Activated CD4-positive, alpha-beta T cell treated with anti-CD3 and anti-CD28 coated beads, Interleukin-2, amount 10 ng/mL, durations not matched to agents 24 days and 14 days (primary cell): ENCODE measurements around the gene CEPT1. TPM values are rescaled to one million over a fixed set of nuclear protein-coding genes. Genes with fewer than 3 reads are reported as not detected.
"Not testable (repeated sequence)": the region's sequence is repeated elsewhere in the genome, so short reads cannot be mapped to it uniquely, and the experiment has no call there.

Experiments
- DNase-seq: peaks from one replicate; pipeline ENCODE4 v3.0.0; 2022
- H3K27ac Mint-ChIP-seq: one replicate; pipeline ENCODE4 v1.8.0; 2022; ENCODE audit warnings: mild to moderate bottlenecking, mixed read lengths
- H3K27me3 Mint-ChIP-seq: one replicate; pipeline ENCODE4 v1.8.0; 2022; ENCODE audit warnings: mixed read lengths
- H3K36me3 Mint-ChIP-seq: one replicate; pipeline ENCODE4 v1.8.0; 2022; ENCODE audit warnings: low read depth, mild to moderate bottlenecking, mixed read lengths
- H3K4me1 Mint-ChIP-seq: one replicate; pipeline ENCODE4 v1.8.0; 2021; ENCODE audit warnings: mixed read lengths
- H3K4me3 Mint-ChIP-seq: one replicate; pipeline ENCODE4 v1.8.0; 2022; ENCODE audit warnings: mild to moderate bottlenecking, moderate library complexity, mixed read lengths
- H3K9me3 Mint-ChIP-seq: one replicate; pipeline ENCODE4 v1.8.0; 2021; ENCODE audit warnings: mixed read lengths
- intact Hi-C: fragments of 100-400 bp; cut with micrococcal nuclease; formaldehyde crosslinking; loops from one replicate; pipeline ENCODE4 v1.15.1; 2023
- total RNA-seq: library from RNA; stranded (reverse); gene quantifications from 2 replicates; pipeline ENCODE4 v1.2.3, GENCODE V29; 2022

CEPT1 gene
- total RNA-seq, 1 donor from 2014 or later = 32.9 TPM

DNA sequence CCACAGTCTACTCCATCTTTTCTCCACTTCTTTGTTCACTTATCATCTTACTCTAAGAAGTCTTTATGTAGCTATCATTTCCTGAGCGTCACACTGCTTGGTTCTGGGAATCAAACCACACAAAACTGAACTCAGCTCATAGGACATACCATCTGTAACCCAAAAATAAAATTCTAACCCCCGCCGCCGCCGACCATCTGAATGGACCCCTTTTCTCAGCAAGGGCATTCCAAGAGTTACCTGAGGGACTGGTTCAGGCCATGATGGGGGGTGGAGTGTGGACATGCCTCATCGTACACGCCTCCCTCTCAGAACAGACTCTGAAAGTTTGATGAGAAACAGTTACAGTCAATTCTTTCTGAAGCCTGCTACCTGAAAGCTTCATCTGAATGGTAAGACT is 74.9 kb downstream of the CEPT1 start:
- peak overlapping the region; percentile 84 for H3K4me3 Mint-ChIP-seq
- H3K27ac Mint-ChIP-seq = peak overlapping the region; percentile 92
- H3K4me1 Mint-ChIP-seq = peaks cover 72% of the 10 kb centered on the region
- intact Hi-C loops = loop anchor here (1.0 to 5.0 kb wide), 6 partner anchors 7 to 583 kb away; partner anchors contain the start of gene LRIF1
- peaks cover 5% of the 10 kb centered on the region for H3K36me3 Mint-ChIP-seq
- DNase-seq = peak; percentile 87
- H3K27me3 Mint-ChIP-seq = no peaks in the 10 kb centered on the region
- H3K9me3 Mint-ChIP-seq = no peaks in the 10 kb centered on the region

- not testable (repeated sequence) for H3K9me3 Mint-ChIP-seq, H3K36me3 Mint-ChIP-seq, H3K27me3 Mint-ChIP-seq
- Mint-ChIP-seq H3K4me1 (peaks cover 76% of the 10 kb centered on the region), H3K4me3 (peak overlapping the region; percentile 84), H3K27ac (peak overlapping the region; percentile 92)
- intact Hi-C loops = loop anchor here (5.0 kb wide), 5 partner anchors 253 to 583 kb away; partner anchors contain the start of gene LRIF1
- peak; percentile 64 for DNase-seq
Measured at GRCh38 chr1:111215285-111215684, 75.3 kb downstream of the CEPT1 start.

- H3K4me3 Mint-ChIP-seq = peak overlapping the region; percentile 84
- peak; percentile 62 for DNase-seq
- intact Hi-C loops = loop anchor here (1.0 to 5.0 kb wide), 11 partner anchors 12 to 584 kb away; partner anchors contain the start of genes ATP5PB, CEPT1, DENND2D and DRAM2
- peak overlapping the region; percentile 92 for H3K27ac Mint-ChIP-seq
- H3K27me3 Mint-ChIP-seq = no peaks in the 10 kb centered on the region
- no peaks in the 10 kb centered on the region for H3K9me3 Mint-ChIP-seq
- H3K36me3 Mint-ChIP-seq = peaks cover 5% of the 10 kb centered on the region
- peaks cover 89% of the 10 kb centered on the region for H3K4me1 Mint-ChIP-seq
Measured at GRCh38 chr1:111216751-111217150, 76.7 kb downstream of the CEPT1 start.

GRCh38 chr1:111217183-111217910 is 77.3 kb downstream of the CEPT1 start:
- Mint-ChIP-seq H3K9me3 (no peaks in the 10 kb centered on the region), H3K36me3 (peaks cover 5% of the 10 kb centered on the region), H3K4me3 (peak overlapping the region; percentile 84), H3K27me3 (no peaks in the 10 kb centered on the region), H3K4me1 (peaks cover 94% of the 10 kb centered on the region), H3K27ac (peak overlapping the region; percentile 92)
- intact Hi-C loops = loop anchor here (2.0 to 5.0 kb wide), 8 partner anchors 231 to 585 kb away; partner anchors contain the start of genes ATP5PB, LRIF1 and WDR77
- no peak for DNase-seq

GRCh38 chr1:111218701-111219556 is 78.9 kb downstream of the CEPT1 start:
- Mint-ChIP-seq H3K4me1 (peaks cover 89% of the 10 kb centered on the region), H3K27me3 (no peaks in the 10 kb centered on the region), H3K36me3 (peaks cover 5% of the 10 kb centered on the region), H3K27ac (peak overlapping the region; percentile 92), H3K4me3 (peak overlapping the region; percentile 69), H3K9me3 (no peaks in the 10 kb centered on the region)
- DNase-seq = peak; percentile 67
- intact Hi-C loops = loop anchor here (1.0 to 5.0 kb wide), 6 partner anchors 257 to 587 kb away; partner anchors contain the start of gene LRIF1

- Mint-ChIP-seq H3K36me3 (peaks cover 5% of the 10 kb centered on the region), H3K27me3 (no peaks in the 10 kb centered on the region), H3K4me1 (peaks cover 83% of the 10 kb centered on the region), H3K9me3 (no peaks in the 10 kb centered on the region), H3K27ac (peak overlapping the region; percentile 92), H3K4me3 (peak overlapping the region; percentile 69)
- intact Hi-C loops = loop anchor here (1.0 to 5.0 kb wide), 9 partner anchors 32 to 587 kb away; partner anchors contain the start of genes DDX20 and LRIF1
- peak; percentile 77 for DNase-seq
Measured at GRCh38 chr1:111219557-111220286, 79.7 kb downstream of the CEPT1 start.

DNA sequence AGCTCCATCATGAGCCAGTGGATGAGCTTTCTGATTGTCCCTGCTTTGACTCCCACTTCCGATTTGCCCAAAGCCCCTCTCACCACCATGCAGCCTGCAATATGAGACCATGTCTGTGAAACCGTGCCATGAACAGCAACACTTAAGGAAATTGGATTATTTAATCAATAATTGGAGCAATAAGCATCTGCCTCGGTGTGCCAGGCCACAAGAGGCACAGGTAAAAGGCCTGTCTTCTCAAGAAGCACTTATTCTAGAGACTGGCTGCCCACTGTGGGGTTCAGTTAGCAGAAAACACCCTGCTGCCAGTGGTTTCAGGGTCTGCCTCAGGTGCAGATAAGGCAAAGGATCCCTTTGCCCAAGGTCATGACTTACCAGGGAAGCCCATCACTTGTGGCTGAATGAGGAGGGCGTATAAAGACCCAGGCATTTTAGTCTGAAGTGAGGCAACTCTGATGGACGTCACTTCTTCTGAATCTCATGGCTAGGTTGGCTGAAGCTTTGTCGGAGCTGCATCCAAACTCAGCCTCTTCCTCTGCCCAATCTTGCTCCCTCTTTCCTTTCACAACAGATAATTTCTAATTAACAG is 80.4 kb downstream of the CEPT1 start:
- Mint-ChIP-seq H3K9me3 (no peaks in the 10 kb centered on the region), H3K27me3 (no peaks in the 10 kb centered on the region), H3K27ac (peak overlapping the region; percentile 92), H3K36me3 (peaks cover 5% of the 10 kb centered on the region), H3K4me1 (peaks cover 82% of the 10 kb centered on the region), H3K4me3 (peak overlapping the region; percentile 69)
- DNase-seq = peak; percentile 59
- intact Hi-C loops = loop anchor here (2.0 to 5.0 kb wide), 3 partner anchors 33 to 537 kb away; partner anchors contain the start of gene DDX20

GRCh38 chr1:111221276-111221632 is 81.2 kb downstream of the CEPT1 start:
- Mint-ChIP-seq H3K9me3 (no peaks in the 10 kb centered on the region), H3K4me3 (peak overlapping the region; percentile 71), H3K27ac (peak overlapping the region; percentile 92), H3K27me3 (no peaks in the 10 kb centered on the region), H3K36me3 (peaks cover 3% of the 10 kb centered on the region), H3K4me1 (peaks cover 84% of the 10 kb centered on the region)
- intact Hi-C loops = loop anchor here (1.0 to 5.0 kb wide), 4 partner anchors 18 to 536 kb away; partner anchors contain the start of gene DDX20
- DNase-seq = no peak

GRCh38 chr1:111221633-111222291 is 81.7 kb downstream of the CEPT1 start:
- peaks cover 83% of the 10 kb centered on the region for H3K4me1 Mint-ChIP-seq
- no peaks in the 10 kb centered on the region for H3K9me3 Mint-ChIP-seq
- peak overlapping the region; percentile 71 for H3K4me3 Mint-ChIP-seq
- intact Hi-C loops = loop anchor here (1.0 to 5.0 kb wide), 6 partner anchors 7 to 536 kb away; partner anchors contain the start of gene DDX20
- peak; percentile 92 for DNase-seq
- peak overlapping the region; percentile 92 for H3K27ac Mint-ChIP-seq
- H3K36me3 Mint-ChIP-seq = peaks cover 3% of the 10 kb centered on the region
- H3K27me3 Mint-ChIP-seq = no peaks in the 10 kb centered on the region

DNA sequence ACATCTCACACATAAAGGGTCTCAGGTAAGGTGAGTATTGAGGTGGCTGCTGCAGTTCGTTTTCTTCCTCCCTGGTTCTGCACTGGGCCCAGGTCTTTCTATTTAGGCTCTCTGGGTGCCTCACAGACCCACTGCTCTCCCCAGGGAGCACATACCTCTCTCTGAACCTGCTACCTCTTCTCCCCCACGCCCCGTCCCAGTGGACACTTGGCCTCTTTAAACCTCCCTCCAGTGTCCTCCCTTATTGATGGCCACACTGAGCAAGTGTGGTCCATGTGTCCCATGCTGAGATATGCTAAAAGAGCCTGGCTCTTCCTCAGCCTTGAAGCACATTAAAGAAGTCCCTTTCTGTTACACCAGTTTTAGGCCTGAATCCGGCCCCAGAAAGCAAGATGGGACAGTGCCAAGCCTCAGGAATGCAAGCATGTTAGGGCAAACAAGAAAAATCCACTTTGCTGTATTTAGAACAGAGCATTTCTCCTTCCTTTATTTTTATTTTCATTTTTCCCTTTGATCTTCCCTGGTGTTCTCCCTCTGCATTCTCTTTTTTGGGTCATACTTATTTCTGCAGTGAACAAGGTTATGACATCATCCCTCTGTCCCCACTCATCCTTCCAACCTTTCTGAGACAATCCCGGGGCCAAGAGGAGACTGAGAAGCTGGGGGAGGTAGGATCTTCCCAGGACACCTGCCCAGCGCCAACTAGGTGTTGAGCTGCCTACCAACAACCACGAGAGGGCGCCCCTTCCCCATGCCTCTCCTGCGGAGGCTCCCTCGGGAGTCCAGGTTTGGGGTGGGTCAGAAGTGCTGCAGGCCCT is 82.5 kb downstream of the CEPT1 start:
- DNase-seq = peak; percentile 94
- Mint-ChIP-seq H3K27ac (peak overlapping the region; percentile 92), H3K4me1 (peaks cover 83% of the 10 kb centered on the region), H3K4me3 (peak overlapping the region; percentile 71), H3K36me3 (peaks cover 3% of the 10 kb centered on the region), H3K9me3 (no peaks in the 10 kb centered on the region), H3K27me3 (no peaks in the 10 kb centered on the region)
- intact Hi-C loops = loop anchor here (1.0 to 5.0 kb wide), 5 partner anchors 8 to 535 kb away; partner anchors contain the start of gene DDX20

- Mint-ChIP-seq H3K4me3 (peak overlapping the region; percentile 71), H3K27me3 (no peaks in the 10 kb centered on the region), H3K9me3 (no peaks in the 10 kb centered on the region), H3K36me3 (peaks cover 1% of the 10 kb centered on the region), H3K4me1 (peaks cover 83% of the 10 kb centered on the region), H3K27ac (peak overlapping the region; percentile 92)
- intact Hi-C loops = loop anchor here (1.0 to 5.0 kb wide), 3 partner anchors 36 to 534 kb away; partner anchors contain the start of gene DDX20
- peak; percentile 60 for DNase-seq
Measured at GRCh38 chr1:111223126-111223685, 83.2 kb downstream of the CEPT1 start.
